ENCODE data around the gene CNGA3.

Gene CNGA3

GRCh38 chr2:98378901-98379300, 32.6 kb downstream of the CNGA3 start:
- DNase-seq = no peak

DNA sequence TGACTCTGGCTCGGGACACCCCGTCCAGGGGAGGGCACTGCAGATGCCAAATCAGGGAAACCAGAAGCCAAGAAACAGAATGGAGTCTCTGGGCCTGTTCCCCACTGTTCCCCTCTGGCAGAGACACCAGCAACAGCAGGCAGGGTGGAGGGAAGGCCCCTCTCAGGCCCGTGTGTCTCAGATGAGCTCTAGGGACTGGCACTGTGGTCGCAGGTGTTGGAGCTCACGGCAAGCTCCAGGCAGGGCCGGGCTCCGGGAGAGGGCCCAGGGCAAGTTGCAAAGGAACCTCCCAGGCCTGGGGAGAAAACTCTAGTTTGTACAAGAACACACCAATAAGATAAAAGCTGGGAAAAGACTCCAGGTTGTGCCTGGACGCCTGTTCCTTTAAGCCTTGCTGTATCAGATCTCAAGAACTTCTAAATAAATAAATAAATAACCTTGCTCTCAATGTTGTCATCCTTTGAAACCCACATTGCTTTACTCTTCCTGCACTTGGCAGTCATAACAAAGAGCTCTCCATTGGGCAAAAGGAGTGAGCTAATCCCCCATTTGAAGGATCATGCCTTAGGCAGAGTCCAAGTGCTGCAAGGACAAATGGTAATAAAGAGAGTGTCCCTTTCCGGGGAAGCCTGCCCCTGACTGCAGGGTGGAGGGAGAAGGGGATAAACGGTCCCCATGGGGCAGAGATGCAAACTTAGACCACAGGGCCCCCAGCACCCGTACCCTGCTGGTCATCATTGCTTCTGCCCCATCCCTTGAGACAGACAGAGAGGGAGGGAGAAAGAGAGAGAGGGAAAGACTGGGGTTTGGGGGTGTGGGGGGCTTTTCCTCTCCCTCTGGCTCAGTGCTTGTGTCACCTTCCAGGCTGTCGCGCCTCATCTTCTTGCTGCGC, 33.3 kb downstream of the CNGA3 start:
- no peak for DNase-seq

- no peak for DNase-seq
These were observed 33.9 kb downstream of the CNGA3 start for GRCh38 chr2:98380203-98380535.

DNA sequence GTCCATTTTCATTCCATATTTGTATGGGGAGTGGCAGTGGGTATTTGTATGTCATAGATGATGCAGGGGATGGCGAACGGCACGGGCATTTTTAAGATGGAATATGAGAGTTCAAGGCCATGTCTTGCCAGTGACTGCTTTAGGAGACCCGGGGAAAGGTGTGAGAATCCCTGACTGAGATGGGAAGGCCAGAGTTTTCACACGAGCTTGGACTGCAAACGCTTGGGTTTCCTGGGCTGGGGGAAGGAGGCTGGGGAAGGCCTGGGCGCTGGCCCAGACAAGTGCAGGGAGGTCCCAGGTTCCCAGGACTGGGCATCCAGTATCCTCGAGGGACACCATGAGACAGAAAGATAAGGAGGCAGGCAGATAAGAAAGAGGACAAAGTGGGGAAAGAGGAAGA, 35.2 kb downstream of the CNGA3 start:
- no peak for DNase-seq

DNA sequence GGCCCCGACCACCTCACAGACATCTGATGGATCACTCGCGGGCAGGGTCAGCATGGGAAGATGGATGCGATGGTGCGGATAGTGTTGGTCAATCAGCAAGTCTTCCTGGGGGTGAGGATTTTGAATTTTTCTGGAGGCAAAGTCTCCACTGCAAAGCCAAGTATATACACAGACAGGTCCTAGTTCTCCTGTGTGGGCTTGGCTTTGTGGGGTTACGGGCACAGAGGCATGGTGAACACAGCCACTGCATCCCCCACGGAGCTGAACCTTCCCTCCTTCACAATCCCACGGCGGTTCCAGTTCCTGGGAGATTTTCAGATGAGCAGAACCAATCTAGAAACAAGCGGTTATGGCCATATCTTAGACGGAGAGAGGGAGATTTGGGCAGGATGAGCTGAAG, 35.8 kb downstream of the CNGA3 start:
- no peak for DNase-seq

DNA sequence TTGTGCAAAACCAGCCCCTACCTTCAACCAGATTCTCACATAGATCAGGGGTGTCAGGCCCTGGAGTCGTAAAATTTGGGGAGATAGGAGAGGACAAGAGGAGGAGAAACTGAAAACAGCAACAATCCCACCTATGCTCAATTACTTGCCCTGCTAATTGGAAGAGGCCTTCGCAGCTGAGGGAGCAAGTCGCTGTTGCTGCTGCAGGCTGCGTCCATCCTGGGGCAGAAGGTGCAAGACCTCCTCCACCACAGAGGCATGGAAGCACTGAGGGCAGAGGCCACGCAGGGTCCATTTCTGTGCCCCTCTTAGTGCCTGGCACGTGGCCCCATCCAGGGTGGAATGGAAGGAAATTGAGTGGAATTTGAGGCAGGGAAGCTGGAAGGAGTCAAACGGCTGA, 36.5 kb downstream of the CNGA3 start:
- DNase-seq = no peak

- no peak for DNase-seq
These were observed 36.9 kb downstream of the CNGA3 start for GRCh38 chr2:98383166-98383565.

GRCh38 chr2:98385050-98385699, 38.9 kb downstream of the CNGA3 start:
- DNase-seq = peak; percentile 50

DNA sequence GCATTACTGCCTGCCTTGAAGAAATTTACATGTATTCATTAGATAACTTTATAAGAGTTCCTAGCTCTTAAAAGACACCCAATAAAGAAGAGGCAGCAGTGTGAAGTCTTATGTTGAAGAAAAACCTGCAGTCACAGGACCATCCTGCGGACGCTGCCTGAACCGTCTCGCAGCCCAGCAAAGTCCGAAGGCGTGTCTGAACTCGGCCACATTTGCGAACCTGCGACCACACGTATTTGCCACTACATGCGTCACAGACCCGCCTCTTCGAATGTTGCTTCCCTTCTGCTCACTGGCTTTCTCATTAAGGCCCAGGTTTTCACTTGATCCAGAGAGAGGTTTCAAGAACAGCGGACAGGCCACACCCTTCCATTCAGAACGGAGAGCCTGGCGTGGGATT, 41.2 kb downstream of the CNGA3 start:
- no peak for DNase-seq

DNA sequence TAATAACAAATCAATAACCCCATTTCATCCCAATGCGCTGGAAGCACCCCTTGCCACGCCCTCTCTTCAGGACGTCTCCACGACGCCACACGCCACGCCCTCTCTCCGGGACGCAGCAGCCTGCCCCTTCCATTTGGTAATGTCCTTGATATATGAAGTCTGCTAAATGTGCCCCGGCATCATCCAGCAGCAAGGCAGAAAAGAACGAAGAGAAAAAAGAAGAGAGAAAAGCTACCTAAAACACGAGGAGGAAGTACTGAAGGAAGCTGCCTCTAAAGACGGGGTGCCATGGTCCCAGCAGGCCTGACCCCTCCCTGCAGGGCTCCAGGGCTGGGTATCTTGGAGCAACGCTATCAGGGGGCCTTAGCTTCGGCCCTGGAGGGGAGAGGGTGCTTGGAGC, 41.8 kb downstream of the CNGA3 start:
- DNase-seq = no peak

- DNase-seq = no peak
These were observed 42.5 kb downstream of the CNGA3 start for GRCh38 chr2:98388601-98389250.

- no peak for DNase-seq
These were observed 43.0 kb downstream of the CNGA3 start for GRCh38 chr2:98389251-98389605.

DNA sequence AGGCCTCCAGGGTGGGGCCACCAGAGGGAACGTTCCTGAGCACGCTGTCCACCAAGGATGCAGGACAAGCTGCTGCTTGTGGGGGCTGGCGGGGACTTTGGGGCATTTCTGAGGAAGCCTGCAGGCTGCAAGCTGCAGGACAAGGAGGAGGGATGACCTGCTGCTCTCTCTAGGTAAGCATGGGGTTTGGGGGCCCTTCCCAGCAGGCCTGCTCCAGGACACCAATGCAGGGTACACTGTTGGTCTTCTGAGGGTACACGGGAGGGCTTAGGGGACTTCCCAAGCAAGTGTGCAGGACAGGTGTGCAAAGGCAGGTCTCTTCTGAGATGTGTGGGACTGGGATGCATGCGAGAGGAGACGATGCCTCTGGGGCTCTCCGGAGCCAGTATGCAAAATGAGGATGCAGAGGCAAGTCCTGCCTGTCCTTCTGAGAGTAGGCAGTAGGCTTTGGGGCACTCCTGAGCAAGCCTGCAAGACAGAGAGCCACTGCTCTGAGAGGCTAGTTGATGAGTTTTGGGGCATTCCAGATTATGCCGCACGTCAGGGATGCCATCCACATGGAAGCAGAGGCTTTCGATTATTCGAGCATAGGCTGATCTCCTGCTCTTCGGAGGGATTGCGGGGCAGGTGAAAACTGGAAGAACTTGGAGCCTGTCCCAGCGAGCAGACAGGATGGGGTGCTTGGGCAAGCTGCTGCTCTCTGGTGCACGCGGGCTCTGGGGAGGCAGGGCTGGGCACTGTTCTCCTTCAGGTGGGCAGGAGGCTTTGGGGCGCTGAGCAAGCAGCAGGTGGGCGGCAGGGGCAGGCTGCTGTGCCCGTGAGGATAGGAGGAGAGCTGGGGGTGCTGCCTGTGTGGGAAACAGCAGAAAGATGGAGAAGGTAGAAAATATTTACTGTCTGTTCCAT, 44.6 kb downstream of the CNGA3 start:
- no peak for DNase-seq

- no peak for DNase-seq
These were observed 45.5 kb downstream of the CNGA3 start for GRCh38 chr2:98391581-98392270.

GRCh38 chr2:98393354-98393753, 47.1 kb downstream of the CNGA3 start:
- DNase-seq = no peak

GRCh38 chr2:98394595-98395153, 48.4 kb downstream of the CNGA3 start:
- DNase-seq = no peak

- no peak for DNase-seq
These were observed 49.7 kb downstream of the CNGA3 start for GRCh38 chr2:98395977-98396376.

- no peak for DNase-seq
These were observed 50.6 kb downstream of the CNGA3 start for GRCh38 chr2:98396745-98397355.

- no peak for DNase-seq
These were observed 52.9 kb downstream of the CNGA3 start for GRCh38 chr2:98399140-98399539.

- no peak for DNase-seq
These were observed 57.6 kb downstream of the CNGA3 start for GRCh38 chr2:98403878-98404277.

DNA sequence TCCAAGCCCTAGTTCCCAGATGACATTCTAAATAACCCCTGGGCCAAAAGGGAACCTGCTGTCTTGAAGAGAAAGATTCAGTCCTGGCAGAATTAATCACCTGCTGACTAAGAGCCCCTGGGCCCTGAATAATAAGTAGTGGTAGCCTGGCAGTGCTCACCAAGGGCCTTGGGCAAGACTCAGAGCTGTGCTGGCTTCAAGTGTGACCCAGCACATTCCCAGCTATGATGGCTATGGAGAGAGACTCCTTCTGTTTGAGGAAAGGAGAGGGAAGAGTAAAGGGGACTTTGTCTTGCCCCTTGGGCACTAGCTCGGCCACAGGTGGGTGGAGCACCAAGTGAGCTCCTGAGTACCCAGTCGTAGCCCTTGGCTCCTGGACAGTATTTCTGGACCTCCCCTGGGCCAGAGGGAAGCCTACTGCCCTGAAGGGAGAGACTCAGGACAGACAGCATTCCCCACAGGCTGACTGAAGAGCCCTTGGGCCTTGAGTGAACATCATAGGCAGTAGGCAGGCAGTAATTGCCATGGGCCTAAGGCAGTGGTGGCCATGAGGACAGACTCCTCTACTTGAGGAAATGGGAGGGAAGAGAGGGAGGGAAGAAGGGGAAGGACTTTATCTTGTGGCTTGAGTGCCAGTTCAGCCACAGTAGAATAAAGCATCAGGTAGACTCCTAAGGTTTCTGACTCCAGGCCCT, 58.4 kb downstream of the CNGA3 start:
- no peak for DNase-seq
